ENCODE results near the gene ROGDI. TPM values are rescaled to one million over a fixed set of nuclear protein-coding genes. Genes with fewer than 3 reads are reported as not detected.

ROGDI gene
- total RNA-seq, 1 experiment from 2014 or later = 32.1 TPM

GRCh38 chr16:4749700-4750257 lies 52.7 kb downstream of the ROGDI start:
- DNase-seq (ENCODE audit: low spot score) = no peak

More at GRCh38 chr16:4749700-4750257, 52.7 kb downstream of the ROGDI start:
- H3K27ac Mint-ChIP-seq = no peak overlapping the region
- CTCF ChIA-PET = interaction anchor here (0.7 to 1.6 kb wide), 2 partner anchors 52 to 99 kb away, joined by 3 to 5 read pairs; partner anchors contain the start of gene ROGDI
- H3K4me3 Mint-ChIP-seq = no peak overlapping the region
- H3K36me3 Mint-ChIP-seq = peaks cover 14% of the 10 kb centered on the region
- TF ChIP-seq CREB1 (CRISPR knock-in tag; IDR thresholded peaks at IDR 0.05) (no peak), PRRX2 (CRISPR knock-in tag; IDR thresholded peaks at IDR 0.05) (no peak), STAT6 (CRISPR knock-in tag; conservative IDR thresholded peaks at IDR 0.05; ENCODE audit: low read depth) (no peak), ZNF671 (CRISPR knock-in tag; IDR thresholded peaks at IDR 0.05) (no peak), AFF4 (CRISPR knock-in tag; IDR thresholded peaks at IDR 0.05; ENCODE audit: borderline replicate concordance) (no peak), TEAD1 (CRISPR knock-in tag; IDR thresholded peaks at IDR 0.05) (no peak), IRF2 (CRISPR knock-in tag; IDR thresholded peaks at IDR 0.05; ENCODE audit: borderline replicate concordance, low read depth) (no peak), JAZF1 (CRISPR knock-in tag; IDR thresholded peaks at IDR 0.05) (no peak), ZNF423 (CRISPR knock-in tag; IDR thresholded peaks at IDR 0.05) (no peak), PREB (CRISPR knock-in tag; IDR thresholded peaks at IDR 0.05; ENCODE audit: borderline replicate concordance) (no peak), MYBL2 (CRISPR knock-in tag; IDR thresholded peaks at IDR 0.05) (no peak), USF1 (CRISPR knock-in tag; IDR thresholded peaks at IDR 0.05) (no peak), FOXP4 (CRISPR knock-in tag; IDR thresholded peaks at IDR 0.05) (no peak), E2F5 (CRISPR knock-in tag; IDR thresholded peaks at IDR 0.05) (no peak), ESRRA (CRISPR knock-in tag; IDR thresholded peaks at IDR 0.05; ENCODE audit: borderline replicate concordance) (no peak), SOX15 (CRISPR knock-in tag; IDR thresholded peaks at IDR 0.05) (no peak)
- H3K4me1 Mint-ChIP-seq = peaks cover 2% of the 10 kb centered on the region; the same call in 1 of the 2 replicates
- POLR2A ChIA-PET = no interaction called here
- no peak for ATAC-seq
- H3K9me3 Mint-ChIP-seq = no peaks in the 10 kb centered on the region
- no peaks in the 10 kb centered on the region for H3K27me3 Mint-ChIP-seq (ENCODE audit: low read depth)
